H1 (cell line): Measurements from ENCODE around the gene MYO5A. TPM values are rescaled to one million over a fixed set of nuclear protein-coding genes. Genes with fewer than 3 reads are reported as not detected.

Experiments
- JUND ChIP-seq: IDR thresholded peaks from 2 replicates; pipeline ENCODE4 v1.6.1; 2011; ENCODE audit warnings: mild to moderate bottlenecking, improper control_type of control experiment, low read length
- KDM4A ChIP-seq: IDR thresholded peaks from one replicate; pipeline ENCODE4 v1.7.1; 2012; ENCODE audit warnings: low read depth, mild to moderate bottlenecking, moderate library complexity, low read length, inconsistent platforms; ENCODE audit not compliant: severe bottlenecking
- polyA plus RNA-seq, 7 experiments: library from polyadenylated mRNA; depleted of rRNA in 3 of 7; stranded (reverse) in 5 of 7; unstranded in 2 of 7; fragments of >200 nt in 5 of 7; fragments of 200-250 nt in 2 of 7; gene quantifications; 1 replicate in 5 of 7; 2 replicates in 1 of 7; 4 replicates in 1 of 7; pipeline versions ENCODE4 v1.2.1 to v1.2.3, GENCODE V29; 2011 to 2013; ENCODE audit warnings: missing spikeins in 2 of 7, mixed read lengths in 2 of 7
- total RNA-seq: library from RNA; stranded (reverse); fragmentation: NEBNext Ultra II Directional; extraction: Animal tissue kit (Norgen Biotek cat#: 25700); gene quantifications from 2 replicates; pipeline ENCODE4 v1.2.1, GENCODE V29; 2021
- TF ChIP-seq, protein P1 (sequence below): fragments of 300-600 bp; sonication (generic); IDR thresholded peaks from 2 replicates; pipeline ENCODE4 v1.7.1; 2012; ENCODE audit warnings: low read length, moderate library complexity, mild to moderate bottlenecking, inconsistent platforms; ENCODE audit not compliant: insufficient replicate concordance

The MYO5A gene
- total and polyA plus RNA-seq, 2 of the 8 experiments (the other 6 are each of a cell fraction or from before 2014, with no cell fraction given), result 11.4 to 24.7 TPM

DNA sequence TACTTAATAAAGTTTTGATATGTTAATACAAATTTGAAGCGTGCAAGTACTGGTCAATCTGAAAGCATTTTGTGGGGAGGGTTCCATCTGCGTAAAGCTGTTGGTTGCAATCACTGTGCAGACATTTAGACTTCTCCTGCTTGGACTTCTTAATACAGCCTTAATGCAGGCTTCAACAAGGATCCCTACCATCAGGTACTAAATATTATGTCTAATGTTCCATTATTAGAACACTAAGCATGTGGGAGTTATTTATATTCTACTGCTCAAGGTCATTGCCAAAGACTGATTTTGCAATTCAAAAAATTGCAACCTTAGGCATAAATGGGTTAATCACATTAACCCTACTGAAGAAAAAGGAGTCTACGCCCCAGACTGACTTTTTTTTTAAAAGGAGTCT lies 159.2 kb downstream of the MYO5A start (continued):
- TF ChIP-seq, protein P1, sequence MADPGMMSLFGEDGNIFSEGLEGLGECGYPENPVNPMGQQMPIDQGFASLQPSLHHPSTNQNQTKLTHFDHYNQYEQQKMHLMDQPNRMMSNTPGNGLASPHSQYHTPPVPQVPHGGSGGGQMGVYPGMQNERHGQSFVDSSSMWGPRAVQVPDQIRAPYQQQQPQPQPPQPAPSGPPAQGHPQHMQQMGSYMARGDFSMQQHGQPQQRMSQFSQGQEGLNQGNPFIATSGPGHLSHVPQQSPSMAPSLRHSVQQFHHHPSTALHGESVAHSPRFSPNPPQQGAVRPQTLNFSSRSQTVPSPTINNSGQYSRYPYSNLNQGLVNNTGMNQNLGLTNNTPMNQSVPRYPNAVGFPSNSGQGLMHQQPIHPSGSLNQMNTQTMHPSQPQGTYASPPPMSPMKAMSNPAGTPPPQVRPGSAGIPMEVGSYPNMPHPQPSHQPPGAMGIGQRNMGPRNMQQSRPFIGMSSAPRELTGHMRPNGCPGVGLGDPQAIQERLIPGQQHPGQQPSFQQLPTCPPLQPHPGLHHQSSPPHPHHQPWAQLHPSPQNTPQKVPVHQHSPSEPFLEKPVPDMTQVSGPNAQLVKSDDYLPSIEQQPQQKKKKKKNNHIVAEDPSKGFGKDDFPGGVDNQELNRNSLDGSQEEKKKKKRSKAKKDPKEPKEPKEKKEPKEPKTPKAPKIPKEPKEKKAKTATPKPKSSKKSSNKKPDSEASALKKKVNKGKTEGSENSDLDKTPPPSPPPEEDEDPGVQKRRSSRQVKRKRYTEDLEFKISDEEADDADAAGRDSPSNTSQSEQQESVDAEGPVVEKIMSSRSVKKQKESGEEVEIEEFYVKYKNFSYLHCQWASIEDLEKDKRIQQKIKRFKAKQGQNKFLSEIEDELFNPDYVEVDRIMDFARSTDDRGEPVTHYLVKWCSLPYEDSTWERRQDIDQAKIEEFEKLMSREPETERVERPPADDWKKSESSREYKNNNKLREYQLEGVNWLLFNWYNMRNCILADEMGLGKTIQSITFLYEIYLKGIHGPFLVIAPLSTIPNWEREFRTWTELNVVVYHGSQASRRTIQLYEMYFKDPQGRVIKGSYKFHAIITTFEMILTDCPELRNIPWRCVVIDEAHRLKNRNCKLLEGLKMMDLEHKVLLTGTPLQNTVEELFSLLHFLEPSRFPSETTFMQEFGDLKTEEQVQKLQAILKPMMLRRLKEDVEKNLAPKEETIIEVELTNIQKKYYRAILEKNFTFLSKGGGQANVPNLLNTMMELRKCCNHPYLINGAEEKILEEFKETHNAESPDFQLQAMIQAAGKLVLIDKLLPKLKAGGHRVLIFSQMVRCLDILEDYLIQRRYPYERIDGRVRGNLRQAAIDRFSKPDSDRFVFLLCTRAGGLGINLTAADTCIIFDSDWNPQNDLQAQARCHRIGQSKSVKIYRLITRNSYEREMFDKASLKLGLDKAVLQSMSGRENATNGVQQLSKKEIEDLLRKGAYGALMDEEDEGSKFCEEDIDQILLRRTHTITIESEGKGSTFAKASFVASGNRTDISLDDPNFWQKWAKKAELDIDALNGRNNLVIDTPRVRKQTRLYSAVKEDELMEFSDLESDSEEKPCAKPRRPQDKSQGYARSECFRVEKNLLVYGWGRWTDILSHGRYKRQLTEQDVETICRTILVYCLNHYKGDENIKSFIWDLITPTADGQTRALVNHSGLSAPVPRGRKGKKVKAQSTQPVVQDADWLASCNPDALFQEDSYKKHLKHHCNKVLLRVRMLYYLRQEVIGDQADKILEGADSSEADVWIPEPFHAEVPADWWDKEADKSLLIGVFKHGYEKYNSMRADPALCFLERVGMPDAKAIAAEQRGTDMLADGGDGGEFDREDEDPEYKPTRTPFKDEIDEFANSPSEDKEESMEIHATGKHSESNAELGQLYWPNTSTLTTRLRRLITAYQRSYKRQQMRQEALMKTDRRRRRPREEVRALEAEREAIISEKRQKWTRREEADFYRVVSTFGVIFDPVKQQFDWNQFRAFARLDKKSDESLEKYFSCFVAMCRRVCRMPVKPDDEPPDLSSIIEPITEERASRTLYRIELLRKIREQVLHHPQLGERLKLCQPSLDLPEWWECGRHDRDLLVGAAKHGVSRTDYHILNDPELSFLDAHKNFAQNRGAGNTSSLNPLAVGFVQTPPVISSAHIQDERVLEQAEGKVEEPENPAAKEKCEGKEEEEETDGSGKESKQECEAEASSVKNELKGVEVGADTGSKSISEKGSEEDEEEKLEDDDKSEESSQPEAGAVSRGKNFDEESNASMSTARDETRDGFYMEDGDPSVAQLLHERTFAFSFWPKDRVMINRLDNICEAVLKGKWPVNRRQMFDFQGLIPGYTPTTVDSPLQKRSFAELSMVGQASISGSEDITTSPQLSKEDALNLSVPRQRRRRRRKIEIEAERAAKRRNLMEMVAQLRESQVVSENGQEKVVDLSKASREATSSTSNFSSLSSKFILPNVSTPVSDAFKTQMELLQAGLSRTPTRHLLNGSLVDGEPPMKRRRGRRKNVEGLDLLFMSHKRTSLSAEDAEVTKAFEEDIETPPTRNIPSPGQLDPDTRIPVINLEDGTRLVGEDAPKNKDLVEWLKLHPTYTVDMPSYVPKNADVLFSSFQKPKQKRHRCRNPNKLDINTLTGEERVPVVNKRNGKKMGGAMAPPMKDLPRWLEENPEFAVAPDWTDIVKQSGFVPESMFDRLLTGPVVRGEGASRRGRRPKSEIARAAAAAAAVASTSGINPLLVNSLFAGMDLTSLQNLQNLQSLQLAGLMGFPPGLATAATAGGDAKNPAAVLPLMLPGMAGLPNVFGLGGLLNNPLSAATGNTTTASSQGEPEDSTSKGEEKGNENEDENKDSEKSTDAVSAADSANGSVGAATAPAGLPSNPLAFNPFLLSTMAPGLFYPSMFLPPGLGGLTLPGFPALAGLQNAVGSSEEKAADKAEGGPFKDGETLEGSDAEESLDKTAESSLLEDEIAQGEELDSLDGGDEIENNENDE, result no peak
- TF ChIP-seq KDM4A (no peak), JUND (no peak)
- TF ChIP-seq, all 59 proteins: peak for 0
